BLaER1 (cell line): ENCODE measurements around the gene GDPD4.
"Not testable (repeated sequence)": the region's sequence is repeated elsewhere in the genome, so short reads cannot be mapped to it uniquely, and the experiment has no call there.

Source experiments
- H3K27ac ChIP-seq: shearing (Covaris generic); formaldehyde crosslinking; 2 replicates; pipeline ENCODE4 v1.8.1; 2022
- H3K27me3 ChIP-seq: shearing (Covaris generic); formaldehyde crosslinking; 2 replicates; pipeline ENCODE4 v1.8.1; 2022
- H3K36me3 ChIP-seq: shearing (Covaris generic); formaldehyde crosslinking; 2 replicates; pipeline ENCODE4 v1.8.1; 2022
- H3K4me1 ChIP-seq: shearing (Covaris generic); formaldehyde crosslinking; 2 replicates; pipeline ENCODE4 v1.8.1; 2022
- H3K4me2 ChIP-seq: shearing (Covaris generic); formaldehyde crosslinking; 2 replicates; pipeline ENCODE4 v1.8.1; 2022
- H3K4me3 ChIP-seq: shearing (Covaris generic); formaldehyde crosslinking; 2 replicates; pipeline ENCODE4 v1.8.1; 2022
- H3K9ac ChIP-seq: shearing (Covaris generic); formaldehyde crosslinking; 2 replicates; pipeline ENCODE4 v1.8.1; 2022
- H3K9me3 ChIP-seq: shearing (Covaris generic); formaldehyde crosslinking; 2 replicates; pipeline ENCODE4 v1.8.1; 2022
- H4K20me1 ChIP-seq: shearing (Covaris generic); formaldehyde crosslinking; 2 replicates; pipeline ENCODE4 v1.8.1; 2022
- Cebpa-rat ChIP-seq: shearing (Covaris generic); IDR thresholded peaks from 2 replicates; pipeline ENCODE4 v1.8.1; 2022

The GDPD4 gene

DNA sequence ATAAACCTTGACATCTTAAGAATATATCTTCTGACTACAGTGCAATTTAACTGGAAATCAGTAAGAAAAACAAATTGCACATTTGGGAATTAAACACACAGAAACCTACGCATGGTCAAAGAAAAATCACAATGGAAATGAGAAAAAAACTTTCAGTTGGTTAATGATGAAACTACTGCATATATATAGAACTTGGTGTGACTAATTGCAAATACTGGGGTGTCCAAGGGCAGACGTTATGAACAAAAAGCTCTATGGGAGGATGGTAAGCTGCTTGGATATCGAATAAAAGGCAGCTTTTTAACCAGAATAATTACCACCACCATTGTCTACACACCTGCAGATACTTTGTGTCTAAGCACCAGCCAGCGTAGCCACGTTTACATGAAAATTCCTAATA lies 791 bp downstream of the GDPD4 start:
- Histone ChIP-seq H3K36me3 (no peaks in the 10 kb centered on the region), H3K9me3 (no peaks in the 10 kb centered on the region), H3K27ac (no peak overlapping the region), H3K4me1 (no peaks in the 10 kb centered on the region), H3K4me2 (no peak overlapping the region), H3K27me3 (no peaks in the 10 kb centered on the region), H4K20me1 (no peaks in the 10 kb centered on the region), H3K9ac (no peak overlapping the region), H3K4me3 (no peak overlapping the region)
- no peak for TF ChIP-seq Cebpa-rat

DNA sequence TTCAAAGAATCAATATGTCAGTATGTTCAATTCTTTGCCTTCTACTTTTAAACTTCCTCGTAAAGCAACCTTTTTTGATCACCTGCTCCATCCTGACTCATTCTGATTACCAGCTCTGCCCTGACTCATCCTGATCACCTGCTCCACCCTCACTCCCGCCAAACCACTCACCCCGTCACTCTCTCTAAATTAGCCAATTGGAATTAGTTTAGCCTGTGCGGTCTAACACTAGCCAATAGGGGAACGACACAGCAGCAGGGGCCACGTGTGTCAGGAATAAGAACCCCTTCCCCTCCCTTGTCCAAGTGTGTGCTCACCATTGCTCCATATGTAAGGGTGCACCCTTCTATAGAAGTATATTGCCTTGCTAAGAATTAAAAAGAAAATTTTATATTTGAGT lies 1.5 kb downstream of the GDPD4 start:
- not testable (repeated sequence) for H3K9ac ChIP-seq, H3K36me3 ChIP-seq, H3K4me1 ChIP-seq, H3K27ac ChIP-seq, H3K27me3 ChIP-seq, H3K4me2 ChIP-seq, H3K9me3 ChIP-seq, H4K20me1 ChIP-seq, H3K4me3 ChIP-seq

DNA sequence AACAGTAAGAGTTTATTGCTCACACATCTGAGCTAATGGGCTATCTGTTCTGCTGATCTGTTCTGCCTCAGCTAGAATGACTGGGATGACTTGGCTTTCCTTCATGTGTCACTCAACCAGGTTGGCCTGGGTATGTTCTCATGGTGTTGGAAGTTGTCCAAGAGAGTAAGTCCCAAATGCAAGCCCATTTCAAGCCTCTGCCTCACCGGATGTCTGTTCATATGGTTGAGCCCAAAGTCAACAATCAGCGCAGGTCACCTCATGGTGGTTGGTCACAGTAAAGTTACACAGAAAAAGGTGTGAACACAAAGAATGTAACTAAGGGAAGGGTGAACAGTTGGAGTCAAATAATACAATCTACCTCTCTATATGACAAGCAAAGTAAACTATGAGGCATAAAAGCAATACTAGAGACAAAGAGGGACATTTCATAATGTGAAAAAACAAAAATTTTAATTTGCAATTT lies 1.9 kb downstream of the GDPD4 start:
- no peak overlapping the region for H3K9ac ChIP-seq
- H3K27me3 ChIP-seq: no peaks in the 10 kb centered on the region
- TF ChIP-seq Cebpa-rat: no peak
- H3K27ac ChIP-seq: no peak overlapping the region
- H3K9me3 ChIP-seq: no peaks in the 10 kb centered on the region
- no peaks in the 10 kb centered on the region for H4K20me1 ChIP-seq
- no peaks in the 10 kb centered on the region for H3K4me1 ChIP-seq
- H3K4me2 ChIP-seq: no peak overlapping the region
- no peaks in the 10 kb centered on the region for H3K36me3 ChIP-seq
- H3K4me3 ChIP-seq: no peak overlapping the region

DNA sequence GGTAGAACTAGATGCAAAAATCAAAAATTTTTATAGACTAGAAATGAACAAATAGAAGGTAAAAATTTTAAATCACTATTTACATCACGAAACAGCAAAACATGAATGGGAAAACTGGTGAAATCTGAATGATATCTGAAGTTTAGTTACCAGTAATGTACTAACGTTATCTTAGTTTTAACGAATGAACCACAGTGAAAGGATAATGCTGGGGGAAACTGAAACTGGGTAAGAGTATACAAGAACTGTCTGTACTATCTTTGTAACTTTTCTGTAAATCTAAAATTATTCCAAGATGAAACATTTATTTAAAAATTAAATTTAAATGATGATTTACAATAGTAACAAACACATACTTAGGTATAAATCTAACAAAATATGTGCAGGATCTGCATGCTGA lies 7.4 kb downstream of the GDPD4 start:
- TF ChIP-seq Cebpa-rat: no peak
- Histone ChIP-seq H3K36me3 (no peaks in the 10 kb centered on the region), H3K4me2 (no peak overlapping the region)

DNA sequence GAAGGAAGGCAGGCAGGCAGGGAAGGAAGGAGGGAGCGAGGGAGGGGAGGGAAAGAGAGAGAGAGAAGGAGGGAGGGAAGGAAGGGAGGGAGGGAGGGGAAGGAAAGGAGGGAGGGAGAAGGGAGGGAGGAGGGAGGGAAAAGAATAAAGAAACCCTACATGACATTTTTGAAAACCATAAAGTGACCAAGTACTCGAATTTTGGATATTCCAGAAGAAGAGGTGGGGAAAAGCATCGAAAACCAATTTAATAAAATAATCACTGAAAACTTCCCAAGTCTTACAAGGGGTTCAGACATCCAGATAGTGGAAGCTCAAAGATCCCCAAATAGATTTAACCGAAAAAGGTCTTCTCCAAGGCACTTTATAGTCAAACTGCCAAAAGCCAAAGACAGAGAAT lies 11.7 kb downstream of the GDPD4 start:
- Histone ChIP-seq H3K27ac (no peak overlapping the region), H3K9ac (no peak overlapping the region), H3K36me3 (no peaks in the 10 kb centered on the region)

More for the DNA sequence above, 7.4 kb downstream of the GDPD4 start:
- Histone ChIP-seq H3K4me3 (no peak overlapping the region), H3K27me3 (no peaks in the 10 kb centered on the region), H3K9me3 (no peaks in the 10 kb centered on the region), H3K27ac (no peak overlapping the region), H3K4me1 (no peaks in the 10 kb centered on the region), H3K9ac (no peak overlapping the region), H4K20me1 (no peaks in the 10 kb centered on the region)

DNA sequence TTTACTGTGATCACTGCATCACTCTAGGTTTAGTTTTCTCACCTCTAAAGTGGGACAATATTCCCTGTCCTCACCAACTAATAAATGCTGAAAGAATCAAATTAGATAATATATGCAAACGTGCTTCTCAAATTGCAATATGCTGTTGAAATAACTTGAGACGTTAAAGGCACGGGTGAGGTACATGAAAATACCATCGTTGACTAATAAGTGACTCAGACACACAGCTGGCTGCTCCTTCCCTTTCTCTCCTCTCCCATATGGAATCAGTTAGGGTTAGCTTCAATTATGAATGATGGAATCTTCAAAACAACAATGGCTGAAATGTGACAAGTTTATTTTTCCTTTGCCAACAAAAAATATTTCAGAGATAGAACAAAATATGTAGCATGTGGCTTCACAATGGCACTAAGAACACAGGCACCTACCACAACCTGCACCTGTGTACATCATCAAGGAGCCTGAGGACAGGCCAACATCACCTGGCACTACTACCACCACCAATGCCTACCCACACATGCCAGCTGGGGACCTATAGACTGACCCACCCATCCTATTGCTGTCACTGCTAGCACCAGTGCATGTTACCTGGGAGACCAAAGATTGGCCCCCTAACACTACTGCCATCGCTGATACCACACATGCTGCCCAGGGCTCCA lies 13.7 kb downstream of the GDPD4 start:
- Histone ChIP-seq H3K4me3 (no peak overlapping the region), H3K27me3 (no peaks in the 10 kb centered on the region), H3K4me1 (no peaks in the 10 kb centered on the region), H3K9me3 (no peaks in the 10 kb centered on the region), H3K9ac (no peak overlapping the region), H3K36me3 (no peaks in the 10 kb centered on the region), H3K4me2 (no peak overlapping the region), H3K27ac (no peak overlapping the region), H4K20me1 (no peaks in the 10 kb centered on the region)
- no peak for TF ChIP-seq Cebpa-rat

More for the DNA sequence above, 11.7 kb downstream of the GDPD4 start:
- no peak overlapping the region for H3K4me3 ChIP-seq
- H3K4me1 ChIP-seq: no peaks in the 10 kb centered on the region
- H4K20me1 ChIP-seq: no peaks in the 10 kb centered on the region
- TF ChIP-seq Cebpa-rat: no peak
- no peak overlapping the region for H3K4me2 ChIP-seq
- H3K9me3 ChIP-seq: no peaks in the 10 kb centered on the region
- H3K27me3 ChIP-seq: no peaks in the 10 kb centered on the region

DNA sequence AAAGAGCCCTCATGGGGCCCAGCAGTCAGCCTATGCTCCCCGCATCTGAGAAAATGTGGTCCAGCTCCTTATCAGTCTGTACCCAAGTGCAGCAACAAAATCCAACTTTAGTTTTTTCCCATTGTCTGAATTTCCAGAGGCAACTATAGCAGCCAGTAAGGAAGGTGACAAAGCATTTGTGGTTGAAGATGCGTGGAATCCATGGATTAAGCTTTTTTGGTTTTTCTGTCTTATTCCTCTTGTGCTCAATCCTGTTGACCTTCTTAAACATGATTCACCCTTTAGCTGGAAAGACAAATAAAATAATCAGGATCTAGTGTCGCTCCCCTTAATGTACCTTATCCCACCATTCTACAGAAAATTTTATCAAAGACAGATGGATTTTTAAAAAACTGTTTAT lies 14.3 kb downstream of the GDPD4 start:
- Histone ChIP-seq H3K9ac (no peak overlapping the region), H4K20me1 (no peaks in the 10 kb centered on the region), H3K4me3 (no peak overlapping the region), H3K9me3 (no peaks in the 10 kb centered on the region), H3K4me1 (no peaks in the 10 kb centered on the region), H3K27ac (no peak overlapping the region), H3K27me3 (no peaks in the 10 kb centered on the region), H3K36me3 (no peaks in the 10 kb centered on the region), H3K4me2 (no peak overlapping the region)
- no peak for TF ChIP-seq Cebpa-rat

DNA sequence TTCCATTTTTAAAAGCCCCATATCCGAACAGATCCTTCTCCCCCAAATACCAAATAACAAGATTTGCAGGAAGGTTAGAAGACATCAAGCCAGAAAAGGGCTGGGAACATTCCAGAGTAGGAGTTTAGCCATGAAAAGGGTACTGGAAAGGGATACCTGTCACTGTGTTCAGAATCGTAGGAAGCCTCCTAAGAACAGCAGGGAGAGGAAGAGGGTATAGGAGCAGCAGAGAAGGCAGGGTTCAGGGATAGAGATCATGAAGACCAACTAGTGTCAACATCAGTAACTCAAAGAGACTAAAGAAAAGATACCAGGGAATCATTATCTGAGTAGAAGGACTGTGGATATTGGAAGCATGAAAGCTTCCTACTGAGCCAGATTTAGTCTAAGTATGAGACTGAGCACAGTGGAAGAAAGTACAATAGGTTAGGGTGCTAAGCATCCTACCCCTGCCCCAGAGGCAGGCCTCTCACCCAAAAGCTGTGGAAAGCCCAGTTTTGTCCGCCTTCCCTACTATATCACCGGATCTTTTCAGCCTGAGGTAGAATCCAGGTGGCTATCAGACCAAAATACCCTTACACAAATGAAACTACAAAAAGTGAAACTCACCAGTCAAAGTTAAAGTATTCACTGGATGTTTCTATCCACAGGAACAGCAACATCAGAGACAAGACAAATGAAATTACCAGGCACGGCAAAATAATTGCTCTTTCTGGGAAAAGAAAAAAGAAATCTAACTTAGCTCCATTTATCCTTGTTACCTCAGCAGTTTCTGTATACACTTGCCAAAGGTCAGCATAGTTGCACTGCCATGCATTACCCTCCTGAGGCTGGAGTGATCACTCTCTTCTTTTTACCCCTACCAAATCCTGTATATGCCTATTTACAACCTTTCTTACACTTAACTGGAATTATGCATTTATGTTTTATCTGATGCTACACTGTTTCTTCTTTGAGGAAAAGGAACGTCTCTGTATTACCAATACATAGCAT lies 16.7 kb downstream of the GDPD4 start:
- H3K27ac ChIP-seq: no peak overlapping the region
- no peaks in the 10 kb centered on the region for H3K9me3 ChIP-seq
- H3K4me1 ChIP-seq: no peaks in the 10 kb centered on the region
- H4K20me1 ChIP-seq: no peaks in the 10 kb centered on the region
- no peak overlapping the region for H3K9ac ChIP-seq
- no peak for TF ChIP-seq Cebpa-rat
- H3K4me2 ChIP-seq: no peak overlapping the region
- H3K36me3 ChIP-seq: no peaks in the 10 kb centered on the region
- no peak overlapping the region for H3K4me3 ChIP-seq
- no peaks in the 10 kb centered on the region for H3K27me3 ChIP-seq

DNA sequence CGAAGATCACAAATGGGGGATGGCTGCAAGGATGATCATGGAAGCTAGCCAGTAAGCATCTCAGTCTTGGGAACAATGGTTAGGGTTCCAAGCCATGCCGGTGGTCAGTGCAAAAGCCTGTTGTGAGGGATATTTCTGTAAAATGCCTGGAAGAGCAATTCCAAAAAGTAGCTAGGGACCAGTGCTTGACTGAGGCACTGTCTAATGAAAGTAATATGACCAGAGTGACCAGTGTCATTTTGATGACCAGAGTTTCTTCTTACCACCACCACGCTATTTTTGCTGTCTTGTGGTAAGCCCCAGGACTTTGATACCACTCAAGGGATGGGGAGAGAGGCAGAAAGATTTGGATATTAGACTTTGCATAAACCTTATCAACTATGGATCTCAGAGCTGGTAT lies 18.4 kb downstream of the GDPD4 start:
- Histone ChIP-seq H3K9me3 (no peaks in the 10 kb centered on the region), H4K20me1 (no peaks in the 10 kb centered on the region), H3K4me1 (peaks cover 13% of the 10 kb centered on the region), H3K27ac (no peak overlapping the region), H3K4me2 (no peak overlapping the region), H3K27me3 (no peaks in the 10 kb centered on the region), H3K36me3 (no peaks in the 10 kb centered on the region), H3K9ac (no peak overlapping the region), H3K4me3 (no peak overlapping the region)
- no peak for TF ChIP-seq Cebpa-rat
